CD14-positive monocyte (primary cell): ENCODE measurements around the gene TRAF3IP3. TPM values are rescaled to one million over a fixed set of nuclear protein-coding genes. Genes with fewer than 3 reads are reported as not detected.
A peak's percentile ranks its signal among the peaks of the same experiment; 100 is the strongest.

Source experiments
- DNase-seq, 3 donors: peaks; one replicate each; pipeline ENCODE4 v3.0.0-alpha.2; 2011 to 2022
- H2AFZ ChIP-seq: 2 replicates; pipeline ENCODE4 v1.6.0; 2012; ENCODE audit warnings: mild to moderate bottlenecking, low read depth, low read length, inconsistent platforms; ENCODE audit not compliant: insufficient read depth, poor library complexity, severe bottlenecking
- H3K27ac ChIP-seq, 2 donors: 1 replicate in 1 of 2; 2 replicates in 1 of 2; pipeline ENCODE4 v1.5.1; 2012 to 2013; ENCODE audit warnings: low read length in 2 of 2, control low read depth in 1 of 2, inconsistent platforms in 1 of 2, low read depth in 1 of 2, mild to moderate bottlenecking in 1 of 2
- H3K27me3 ChIP-seq, 2 donors: one replicate each; pipeline versions ENCODE4 v1.6.0 to v1.6.1; 2011 to 2013; ENCODE audit warnings: low read length in 2 of 2; ENCODE audit not compliant: control insufficient read depth in 2 of 2, insufficient read depth in 2 of 2
- H3K36me3 ChIP-seq, 2 donors: replicated peaks in 1 of 2; 1 replicate in 1 of 2; 2 replicates in 1 of 2; pipeline versions ENCODE4 v1.5.1 to v1.6.1; 2012 to 2013; ENCODE audit warnings: low read length in 2 of 2, control low read depth in 1 of 2, inconsistent platforms in 1 of 2, mild to moderate bottlenecking in 1 of 2; ENCODE audit not compliant: insufficient read depth in 2 of 2, control insufficient read depth in 1 of 2
- H3K4me1 ChIP-seq, 2 donors: 1 replicate in 1 of 2; 2 replicates in 1 of 2; pipeline versions ENCODE4 v1.5.1 to v1.6.1; 2012 to 2013; ENCODE audit warnings: low read length in 2 of 2, control low read depth in 1 of 2, inconsistent platforms in 1 of 2, mild to moderate bottlenecking in 1 of 2, moderate library complexity in 1 of 2; ENCODE audit not compliant: insufficient read depth in 2 of 2, control insufficient read depth in 1 of 2
- H3K4me2 ChIP-seq: replicated peaks from 2 replicates; pipeline ENCODE3; 2012; ENCODE audit warnings: low read length, moderate library complexity, mild to moderate bottlenecking; ENCODE audit not compliant: poor library complexity, severe bottlenecking; ENCODE audit errors: extremely low read depth
- H3K4me3 ChIP-seq, 3 experiments: fragments of 200-600 bp in 1 of 3; sonication (generic) in 1 of 3; replicated peaks in 1 of 3; 1 replicate in 2 of 3; 2 replicates in 1 of 3; pipeline ENCODE4 v1.5.1; 2011 to 2013; ENCODE audit warnings: low read length in 3 of 3, mild to moderate bottlenecking in 3 of 3, control low read depth in 2 of 3, low read depth in 2 of 3, inconsistent platforms in 1 of 3, moderate library complexity in 1 of 3
- H3K79me2 ChIP-seq: 2 replicates; pipeline ENCODE4 v1.6.0; 2012; ENCODE audit warnings: mild to moderate bottlenecking, control low read depth, inconsistent platforms, low read length, moderate library complexity; ENCODE audit not compliant: insufficient read depth
- H3K9ac ChIP-seq: 2 replicates; pipeline ENCODE4 v1.6.0; 2017; ENCODE audit warnings: low read length, mild to moderate bottlenecking; ENCODE audit not compliant: insufficient read depth, poor library complexity, severe bottlenecking
- H3K9me3 ChIP-seq, 2 donors: replicated peaks in 1 of 2; 1 replicate in 1 of 2; 2 replicates in 1 of 2; pipeline versions ENCODE4 v1.5.1 to v1.6.1; 2012 to 2013; ENCODE audit warnings: low read length in 2 of 2, control low read depth in 1 of 2; ENCODE audit not compliant: control insufficient read depth in 1 of 2, insufficient read depth in 1 of 2
- H4K20me1 ChIP-seq: 2 replicates; pipeline ENCODE4 v1.6.0; 2012; ENCODE audit warnings: mild to moderate bottlenecking, low read length, control low read depth, moderate library complexity; ENCODE audit not compliant: insufficient read depth
- H3K27ac Mint-ChIP-seq, 7 donors: one replicate each; pipeline ENCODE4 v1.8.0; 2020; ENCODE audit warnings: mild to moderate bottlenecking in 7 of 7, mixed read lengths in 7 of 7, moderate library complexity in 6 of 7, inconsistent platforms in 2 of 7
- H3K27me3 Mint-ChIP-seq, 3 donors: one replicate each; pipeline ENCODE4 v1.8.0; 2021 to 2022; ENCODE audit warnings: low read depth in 3 of 3, mild to moderate bottlenecking in 3 of 3, mixed read lengths in 3 of 3, moderate library complexity in 3 of 3, inconsistent platforms in 1 of 3
- H3K36me3 Mint-ChIP-seq, 2 donors: one replicate each; pipeline ENCODE4 v1.8.0; 2020; ENCODE audit warnings: mixed read lengths in 2 of 2, inconsistent platforms in 1 of 2, mild to moderate bottlenecking in 1 of 2
- H3K4me1 Mint-ChIP-seq: one replicate; pipeline ENCODE4 v1.8.0; 2020; ENCODE audit warnings: mild to moderate bottlenecking, mixed read lengths
- H3K4me3 Mint-ChIP-seq, 2 donors: one replicate each; pipeline ENCODE4 v1.8.0; 2020; ENCODE audit warnings: mild to moderate bottlenecking in 2 of 2, mixed read lengths in 2 of 2, moderate library complexity in 1 of 2
- H3K9me3 Mint-ChIP-seq, 7 donors: one replicate each; pipeline ENCODE4 v1.8.0; 2020 to 2022; ENCODE audit warnings: mixed read lengths in 7 of 7, mild to moderate bottlenecking in 6 of 7, moderate library complexity in 6 of 7, inconsistent platforms in 2 of 7
- WGBS: methylation state at CpG from one replicate; pipeline ENCODE4 v1.1.5; 2013; ENCODE audit warnings: missing lambda C conversion rate; ENCODE audit not compliant: insufficient coverage; 5-methylcytosine and 5-hydroxymethylcytosine counted together
- intact Hi-C, 2 donors: fragments of 100-400 bp; cut with micrococcal nuclease; formaldehyde crosslinking; loops; one replicate each; pipeline versions ENCODE4 v1.15.0 to v1.15.1; 2023
- polyA plus RNA-seq, 3 donors: library from polyadenylated mRNA; depleted of rRNA in 1 of 3; unstranded in 2 of 3; stranded (reverse) in 1 of 3; fragments of 300-500 nt in 2 of 3; fragments of >200 nt in 1 of 3; fragmentation: Illumina TruSeq in 2 of 3; gene quantifications; 1 replicate in 2 of 3; 2 replicates in 1 of 3; pipeline ENCODE4 v1.2.3, GENCODE V29; 2012 to 2021
- TF ChIP-seq, protein P1 (sequence below): fragments of 200-600 bp; IDR thresholded peaks from one replicate; pipeline ENCODE4 v1.8.0; 2022; ENCODE audit warnings: antibody characterized with exemption, mild to moderate bottlenecking

TRAF3IP3 gene
- polyA plus RNA-seq, 3 donors = 89.3 to 266 (median 111) TPM

DNA sequence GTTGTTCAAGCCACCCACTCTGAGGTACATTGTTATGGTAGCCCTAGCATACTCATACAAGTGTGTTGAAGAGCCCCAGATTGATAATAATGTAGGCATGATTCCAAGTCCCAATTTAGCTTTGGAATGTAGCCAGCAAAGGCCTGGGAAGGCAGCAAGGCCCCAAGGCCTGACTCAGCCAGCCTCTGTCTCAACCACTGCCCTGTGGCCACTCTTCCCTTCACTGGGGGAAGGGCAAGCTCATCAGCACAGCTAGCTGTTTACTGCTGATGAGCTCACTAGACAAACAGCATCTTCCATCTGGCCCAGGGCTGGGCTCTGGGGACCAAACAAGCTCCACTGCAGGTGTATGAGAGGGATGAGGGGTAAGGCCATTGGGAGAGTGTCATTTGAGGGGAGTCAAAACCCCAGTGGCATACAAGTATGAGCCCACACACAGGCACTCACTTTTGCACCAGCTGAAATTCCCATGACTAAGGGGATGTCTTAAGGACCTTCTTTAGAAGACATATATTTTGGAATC lies 52.3 kb downstream of the TRAF3IP3 start:
- H3K9ac ChIP-seq = no peak overlapping the region
- no peak overlapping the region for H2AFZ ChIP-seq
- H3K4me3 Mint-ChIP-seq = no peak overlapping the region
- DNase-seq = peak in 1 of 3 donors; percentile 13
- H3K4me1 ChIP-seq = peaks cover 12 to 13% of the 10 kb centered on the region in 2 donors
- H4K20me1 ChIP-seq = no peaks in the 10 kb centered on the region
- H3K27me3 ChIP-seq = no peaks in the 10 kb centered on the region
- H3K4me1 Mint-ChIP-seq = peaks cover 22% of the 10 kb centered on the region
- intact Hi-C loops = no loop called here
- no peak overlapping the region for H3K27ac Mint-ChIP-seq
- H3K36me3 Mint-ChIP-seq = no peaks in the 10 kb centered on the region
- H3K4me2 ChIP-seq = no peak overlapping the region
- H3K27ac ChIP-seq = no peak overlapping the region
- no peaks in the 10 kb centered on the region for H3K79me2 ChIP-seq
- no peaks in the 10 kb centered on the region for H3K9me3 ChIP-seq
- TF ChIP-seq, protein P1, sequence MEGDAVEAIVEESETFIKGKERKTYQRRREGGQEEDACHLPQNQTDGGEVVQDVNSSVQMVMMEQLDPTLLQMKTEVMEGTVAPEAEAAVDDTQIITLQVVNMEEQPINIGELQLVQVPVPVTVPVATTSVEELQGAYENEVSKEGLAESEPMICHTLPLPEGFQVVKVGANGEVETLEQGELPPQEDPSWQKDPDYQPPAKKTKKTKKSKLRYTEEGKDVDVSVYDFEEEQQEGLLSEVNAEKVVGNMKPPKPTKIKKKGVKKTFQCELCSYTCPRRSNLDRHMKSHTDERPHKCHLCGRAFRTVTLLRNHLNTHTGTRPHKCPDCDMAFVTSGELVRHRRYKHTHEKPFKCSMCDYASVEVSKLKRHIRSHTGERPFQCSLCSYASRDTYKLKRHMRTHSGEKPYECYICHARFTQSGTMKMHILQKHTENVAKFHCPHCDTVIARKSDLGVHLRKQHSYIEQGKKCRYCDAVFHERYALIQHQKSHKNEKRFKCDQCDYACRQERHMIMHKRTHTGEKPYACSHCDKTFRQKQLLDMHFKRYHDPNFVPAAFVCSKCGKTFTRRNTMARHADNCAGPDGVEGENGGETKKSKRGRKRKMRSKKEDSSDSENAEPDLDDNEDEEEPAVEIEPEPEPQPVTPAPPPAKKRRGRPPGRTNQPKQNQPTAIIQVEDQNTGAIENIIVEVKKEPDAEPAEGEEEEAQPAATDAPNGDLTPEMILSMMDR = no peak
- no peak overlapping the region for H3K4me3 ChIP-seq
- peaks cover 9 to 21% (median 10%) of the 10 kb centered on the region in 3 donors for H3K27me3 Mint-ChIP-seq
- no peaks in the 10 kb centered on the region for H3K9me3 Mint-ChIP-seq
- H3K36me3 ChIP-seq = no peaks in the 10 kb centered on the region

DNA sequence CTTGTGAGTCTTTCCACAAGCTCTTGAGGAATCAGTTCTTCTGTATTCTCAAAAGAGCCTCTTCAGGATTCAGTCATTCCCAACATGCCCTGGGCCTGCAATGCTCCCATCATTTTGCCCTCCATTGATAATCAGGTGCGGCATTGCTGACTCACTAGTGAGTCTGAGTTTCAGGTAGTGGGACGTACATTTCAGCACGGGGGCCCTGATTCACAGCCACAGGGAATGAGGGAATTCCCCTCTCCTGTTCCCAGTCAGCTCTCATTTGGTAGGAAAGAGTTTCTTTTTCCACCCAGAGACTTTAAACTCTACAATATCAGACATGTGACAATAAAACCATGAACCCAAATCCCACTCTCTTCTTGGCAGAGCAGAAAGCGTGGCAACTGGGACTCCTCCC lies 53.8 kb downstream of the TRAF3IP3 start:
- WGBS = 100% methylated on average over 1 of the region's 4 CpGs
- TF ChIP-seq, protein P1 = no peak
- H4K20me1 ChIP-seq = no peaks in the 10 kb centered on the region
- no peak overlapping the region for H2AFZ ChIP-seq
- no peaks in the 10 kb centered on the region for H3K79me2 ChIP-seq
- H3K4me2 ChIP-seq = no peak overlapping the region
- H3K4me3 ChIP-seq = no peak overlapping the region
- no peaks in the 10 kb centered on the region for H3K27me3 ChIP-seq
- no peak overlapping the region for H3K27ac ChIP-seq
- Mint-ChIP-seq H3K27ac (no peak overlapping the region), H3K27me3 (peaks cover 8 to 12% (median 8%) of the 10 kb centered on the region in 3 donors), H3K9me3 (no peaks in the 10 kb centered on the region), H3K4me1 (peaks cover 22% of the 10 kb centered on the region), H3K36me3 (no peaks in the 10 kb centered on the region), H3K4me3 (no peak overlapping the region)
- no peaks in the 10 kb centered on the region for H3K36me3 ChIP-seq
- no peak overlapping the region for H3K9ac ChIP-seq
- intact Hi-C loops = no loop called here
- peaks cover 12 to 13% of the 10 kb centered on the region in 2 donors for H3K4me1 ChIP-seq
- no peak for DNase-seq
- H3K9me3 ChIP-seq = no peaks in the 10 kb centered on the region
